AG09309 (cell line): ENCODE measurements around the gene CLDND2.
"Not testable (repeated sequence)": the region's sequence is repeated elsewhere in the genome, so short reads cannot be mapped to it uniquely, and the experiment has no call there.

ENCODE experiments used
- DNase-seq: peaks from one replicate; pipeline ENCODE4 v3.0.0-alpha.2; 2010; ENCODE audit warnings: low read depth
- H3K4me3 ChIP-seq: 2 replicates; pipeline ENCODE4 v1.5.1; 2011; ENCODE audit warnings: mild to moderate bottlenecking, low read depth, low read length, moderate library complexity; ENCODE audit not compliant: control insufficient read depth
- TF ChIP-seq, protein P1 (sequence below): IDR thresholded peaks from 2 replicates; pipeline ENCODE4 v1.5.1; 2011; ENCODE audit warnings: mild to moderate bottlenecking, low read depth, low read length, inconsistent platforms; ENCODE audit not compliant: insufficient read depth, control insufficient read depth; ENCODE audit errors: missing control alignments

CLDND2 gene, protein sequence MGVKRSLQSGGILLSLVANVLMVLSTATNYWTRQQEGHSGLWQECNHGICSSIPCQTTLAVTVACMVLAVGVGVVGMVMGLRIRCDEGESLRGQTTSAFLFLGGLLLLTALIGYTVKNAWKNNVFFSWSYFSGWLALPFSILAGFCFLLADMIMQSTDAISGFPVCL

DNA sequence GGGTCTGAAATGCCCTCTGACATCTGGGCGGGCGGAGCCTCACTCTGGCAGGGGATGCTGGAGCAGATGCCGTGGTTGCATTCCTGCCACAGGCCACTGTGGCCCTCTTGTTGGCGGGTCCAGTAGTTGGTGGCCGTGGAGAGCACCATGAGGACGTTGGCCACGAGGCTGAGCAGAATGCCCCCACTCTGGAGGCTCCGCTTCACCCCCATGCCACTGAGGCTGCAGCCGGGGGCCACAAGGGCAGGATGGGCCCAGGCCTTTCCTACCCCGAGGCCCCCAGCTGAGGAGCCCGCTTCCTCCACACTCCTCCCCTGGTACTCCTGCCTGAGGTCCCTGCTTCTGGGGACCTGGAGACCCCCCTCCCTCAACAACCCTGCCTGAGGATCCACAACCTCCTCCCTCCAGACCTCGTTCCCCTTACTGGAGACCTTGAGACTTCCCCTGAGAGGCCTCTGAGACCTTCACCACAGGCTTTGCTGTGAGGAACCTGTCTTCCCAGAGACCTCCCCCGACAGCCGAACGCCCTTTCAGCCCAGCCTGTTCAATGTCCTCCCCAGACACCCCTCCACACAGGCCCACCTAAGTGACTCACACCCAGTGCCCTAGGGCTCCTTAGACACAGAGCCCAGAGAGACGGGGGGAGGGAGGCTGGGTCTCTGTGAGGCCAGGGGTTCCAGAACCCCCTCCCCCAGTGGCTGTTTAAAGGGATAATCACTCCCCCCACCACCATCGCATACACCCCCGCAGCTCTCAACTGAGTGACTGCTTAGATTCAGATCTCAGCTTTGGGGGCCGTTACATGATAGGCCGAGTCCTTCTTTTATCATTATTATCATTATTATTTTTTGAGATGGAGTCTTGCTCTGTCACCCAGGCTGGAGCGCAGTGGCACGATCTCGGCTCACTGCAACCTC, at the start of gene CLDND2:
Gene CLDND2 (minus strand): TSS at position 638 of the 917 bp plus-strand sequence. CDS start 426 bp downstream, at position 212.
- DNase-seq = no peak
- peak within 1 kb of the TSS; percentile 70 for H3K4me3 ChIP-seq
- TF ChIP-seq, protein P1, sequence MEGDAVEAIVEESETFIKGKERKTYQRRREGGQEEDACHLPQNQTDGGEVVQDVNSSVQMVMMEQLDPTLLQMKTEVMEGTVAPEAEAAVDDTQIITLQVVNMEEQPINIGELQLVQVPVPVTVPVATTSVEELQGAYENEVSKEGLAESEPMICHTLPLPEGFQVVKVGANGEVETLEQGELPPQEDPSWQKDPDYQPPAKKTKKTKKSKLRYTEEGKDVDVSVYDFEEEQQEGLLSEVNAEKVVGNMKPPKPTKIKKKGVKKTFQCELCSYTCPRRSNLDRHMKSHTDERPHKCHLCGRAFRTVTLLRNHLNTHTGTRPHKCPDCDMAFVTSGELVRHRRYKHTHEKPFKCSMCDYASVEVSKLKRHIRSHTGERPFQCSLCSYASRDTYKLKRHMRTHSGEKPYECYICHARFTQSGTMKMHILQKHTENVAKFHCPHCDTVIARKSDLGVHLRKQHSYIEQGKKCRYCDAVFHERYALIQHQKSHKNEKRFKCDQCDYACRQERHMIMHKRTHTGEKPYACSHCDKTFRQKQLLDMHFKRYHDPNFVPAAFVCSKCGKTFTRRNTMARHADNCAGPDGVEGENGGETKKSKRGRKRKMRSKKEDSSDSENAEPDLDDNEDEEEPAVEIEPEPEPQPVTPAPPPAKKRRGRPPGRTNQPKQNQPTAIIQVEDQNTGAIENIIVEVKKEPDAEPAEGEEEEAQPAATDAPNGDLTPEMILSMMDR = no peak

DNA sequence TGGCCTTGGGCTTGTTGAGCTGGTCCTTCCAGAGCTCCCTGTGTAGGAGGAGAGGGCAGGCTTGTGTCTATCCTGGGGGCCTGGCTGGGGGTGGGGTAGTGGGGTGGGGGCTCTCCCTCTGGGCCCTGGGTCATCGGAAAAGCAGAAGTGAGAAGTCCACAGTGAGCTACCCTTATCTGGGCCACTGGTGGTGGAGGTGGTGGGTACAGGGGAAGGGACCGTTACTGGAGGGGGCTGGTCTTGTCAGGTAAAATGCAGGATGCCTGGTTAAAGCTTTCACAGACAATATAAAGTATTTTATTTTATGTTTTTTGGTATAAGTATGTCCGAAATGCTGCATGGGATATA, 49.0 kb upstream of the CLDND2 start:
- no peak overlapping the region for H3K4me3 ChIP-seq

DNA sequence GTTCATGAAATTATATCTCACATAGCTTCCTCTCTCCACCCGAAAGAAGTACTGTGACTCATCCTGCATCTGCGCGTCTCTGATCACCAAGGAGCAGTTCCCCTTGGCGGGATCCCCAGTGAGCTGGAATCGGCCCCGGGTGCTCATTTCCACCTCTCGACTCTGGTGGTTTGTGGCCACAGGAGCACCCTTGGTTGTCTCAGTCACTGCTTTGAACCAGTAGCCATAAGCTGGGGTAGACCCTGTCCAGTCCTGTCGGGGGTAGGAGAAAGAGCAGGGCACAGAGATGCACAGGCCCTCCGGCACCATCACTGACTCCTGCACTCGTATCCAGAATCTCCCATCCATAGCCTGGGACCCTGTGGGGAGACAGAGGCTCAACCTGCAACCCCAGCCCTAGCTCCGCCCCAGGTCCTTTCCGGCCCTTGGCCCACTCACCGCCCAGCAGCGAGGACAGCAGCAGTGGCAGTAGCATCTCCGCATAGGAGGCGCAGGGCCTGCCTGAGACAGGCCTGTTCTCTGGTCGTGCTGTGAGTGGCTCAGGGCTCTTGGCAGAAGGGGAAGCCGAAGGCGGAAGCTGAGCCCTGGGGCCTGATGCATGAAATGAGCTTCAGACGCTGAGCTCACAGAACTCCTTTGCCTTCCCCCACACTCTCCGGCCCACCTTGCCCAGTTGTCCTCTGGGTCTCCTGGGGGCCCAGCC, 48.5 kb upstream of the CLDND2 start, which contains the start of gene SIGLEC10:
Gene SIGLEC10 (minus strand): TSS at position 536 of the 703 bp plus-strand sequence. CDS start 61 bp downstream, at position 475.
- TF ChIP-seq, protein P1 = no peak
- no peak for DNase-seq
- no peak within 1 kb of the TSS for H3K4me3 ChIP-seq

More for the DNA sequence above, 49.0 kb upstream of the CLDND2 start:
- DNase-seq = no peak
- TF ChIP-seq, protein P1 = no peak

GRCh38 chr19:51416422-51416821, 47.6 kb upstream of the CLDND2 start:
- not testable (repeated sequence) for H3K4me3 ChIP-seq, DNase-seq

DNA sequence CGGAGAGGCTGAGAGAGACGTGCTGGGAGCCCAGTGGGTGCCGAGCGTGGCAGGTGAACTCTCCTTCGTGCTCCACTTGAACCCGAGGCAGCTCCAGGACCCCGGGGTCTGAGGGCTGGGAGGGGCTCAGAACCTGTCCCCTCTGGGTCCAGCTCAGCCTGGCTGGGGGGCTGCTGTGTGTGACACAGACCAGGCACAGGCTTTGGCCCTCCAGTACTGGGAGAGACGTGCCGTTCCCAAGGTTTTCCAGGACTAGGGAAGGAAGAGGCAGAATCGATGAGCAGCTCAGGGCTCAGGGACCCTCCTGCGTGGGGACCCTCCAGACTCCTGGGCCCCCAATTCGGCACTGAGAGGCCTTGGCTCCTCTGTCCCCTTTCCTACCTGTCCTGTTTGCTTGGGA, 46.4 kb upstream of the CLDND2 start:
- H3K4me3 ChIP-seq = no peak overlapping the region
- TF ChIP-seq, protein P1 = no peak
- no peak for DNase-seq

DNA sequence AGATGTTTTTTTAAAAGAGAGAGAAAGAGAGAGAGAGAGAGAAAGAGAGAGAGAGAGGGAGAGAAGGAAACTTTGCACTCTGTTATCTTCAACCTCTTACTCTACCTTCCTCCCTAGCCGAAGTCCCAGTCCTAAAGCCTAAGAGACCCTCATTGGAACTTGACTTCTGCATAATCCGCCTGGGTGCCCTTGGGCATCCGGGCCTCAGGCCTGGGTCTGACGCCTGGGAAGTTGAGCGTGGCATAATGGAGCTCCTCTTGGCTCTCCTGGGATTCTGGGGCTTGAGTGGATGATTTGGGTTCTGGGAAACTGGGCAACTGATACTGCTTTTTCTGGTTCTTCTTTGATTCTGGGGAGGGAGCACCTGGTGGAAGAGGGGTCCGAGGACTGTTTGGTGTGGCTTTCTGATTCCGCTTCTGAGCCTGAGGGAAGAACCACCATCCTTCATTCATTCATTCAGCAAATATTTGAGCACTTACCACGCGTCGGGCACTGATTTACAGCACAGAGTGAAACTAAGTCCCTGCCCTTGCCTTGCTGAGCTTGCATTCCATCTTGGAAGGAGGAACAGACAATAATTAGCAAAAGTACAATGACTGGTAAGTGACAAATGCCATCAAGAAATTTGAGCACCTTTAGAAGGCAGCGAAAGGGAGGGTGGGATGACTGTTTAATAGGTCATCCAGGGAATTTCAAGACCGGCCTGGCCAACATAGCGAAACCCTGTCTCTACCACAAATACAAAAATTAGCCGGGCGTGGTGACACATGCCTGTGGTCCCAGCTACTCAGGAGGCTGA, 42.3 kb upstream of the CLDND2 start:
- H3K4me3 ChIP-seq = no peak overlapping the region
- TF ChIP-seq, protein P1 = no peak
- DNase-seq = no peak
